GM12878 (cell line): ENCODE results near the gene IGF2BP1.

Experiments
- ATF7 ChIP-seq: fragments of 450-650 bp; IDR thresholded peaks from 2 replicates; pipeline ENCODE4 v1.6.1; 2016; ENCODE audit warnings: low read depth, mild to moderate bottlenecking
- KLF5 ChIP-seq: fragments of 450-650 bp; IDR thresholded peaks from 2 replicates; pipeline ENCODE4 v1.6.1; 2014; ENCODE audit warnings: mild to moderate bottlenecking; ENCODE audit not compliant: partially characterized antibody
- POLR2AphosphoS2 ChIP-seq: IDR thresholded peaks from 2 replicates; pipeline ENCODE4 v1.6.1; 2011; ENCODE audit warnings: low read depth, mild to moderate bottlenecking, low read length, improper control_type of control experiment, moderate library complexity
- TF ChIP-seq, protein P1 (sequence below): IDR thresholded peaks from 2 replicates; pipeline ENCODE4 v1.6.1; 2012; ENCODE audit warnings: mild to moderate bottlenecking, low read depth, low read length
- TF ChIP-seq, protein P2 (sequence below): IDR thresholded peaks from 2 replicates; pipeline ENCODE4 v1.6.1; 2012; ENCODE audit warnings: low read depth, low read length, improper control_type of control experiment

DNA sequence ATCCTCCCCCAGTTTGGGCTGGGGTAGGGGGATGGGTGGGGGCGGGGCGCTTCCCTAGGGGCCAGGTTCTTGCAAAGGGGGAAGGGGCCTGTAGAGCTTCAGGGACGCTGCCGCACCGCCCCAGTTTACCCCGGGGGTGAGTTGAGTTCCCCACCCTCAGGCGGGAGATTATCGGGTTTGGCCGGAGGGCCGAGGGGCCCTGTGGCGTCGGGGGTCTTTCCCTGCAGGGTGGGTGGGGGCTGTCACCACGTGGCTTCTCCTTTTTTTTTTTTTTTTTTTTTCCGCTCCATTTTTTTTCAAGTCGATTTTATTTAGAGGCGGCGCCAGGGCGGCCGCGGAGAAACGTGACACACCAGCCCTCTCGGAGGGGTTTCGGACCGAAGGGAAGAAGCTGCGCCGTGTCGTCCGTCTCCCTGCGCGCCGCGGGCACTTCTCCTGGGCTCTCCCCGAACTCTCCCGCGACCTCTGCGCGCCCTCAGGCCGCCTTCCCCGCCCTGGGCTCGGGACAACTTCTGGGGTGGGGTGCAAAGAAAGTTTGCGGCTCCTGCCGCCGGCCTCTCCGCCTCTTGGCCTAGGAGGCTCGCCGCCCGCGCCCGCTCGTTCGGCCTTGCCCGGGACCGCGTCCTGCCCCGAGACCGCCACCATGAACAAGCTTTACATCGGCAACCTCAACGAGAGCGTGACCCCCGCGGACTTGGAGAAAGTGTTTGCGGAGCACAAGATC, at the start of gene IGF2BP1:
- TF ChIP-seq, protein P1, sequence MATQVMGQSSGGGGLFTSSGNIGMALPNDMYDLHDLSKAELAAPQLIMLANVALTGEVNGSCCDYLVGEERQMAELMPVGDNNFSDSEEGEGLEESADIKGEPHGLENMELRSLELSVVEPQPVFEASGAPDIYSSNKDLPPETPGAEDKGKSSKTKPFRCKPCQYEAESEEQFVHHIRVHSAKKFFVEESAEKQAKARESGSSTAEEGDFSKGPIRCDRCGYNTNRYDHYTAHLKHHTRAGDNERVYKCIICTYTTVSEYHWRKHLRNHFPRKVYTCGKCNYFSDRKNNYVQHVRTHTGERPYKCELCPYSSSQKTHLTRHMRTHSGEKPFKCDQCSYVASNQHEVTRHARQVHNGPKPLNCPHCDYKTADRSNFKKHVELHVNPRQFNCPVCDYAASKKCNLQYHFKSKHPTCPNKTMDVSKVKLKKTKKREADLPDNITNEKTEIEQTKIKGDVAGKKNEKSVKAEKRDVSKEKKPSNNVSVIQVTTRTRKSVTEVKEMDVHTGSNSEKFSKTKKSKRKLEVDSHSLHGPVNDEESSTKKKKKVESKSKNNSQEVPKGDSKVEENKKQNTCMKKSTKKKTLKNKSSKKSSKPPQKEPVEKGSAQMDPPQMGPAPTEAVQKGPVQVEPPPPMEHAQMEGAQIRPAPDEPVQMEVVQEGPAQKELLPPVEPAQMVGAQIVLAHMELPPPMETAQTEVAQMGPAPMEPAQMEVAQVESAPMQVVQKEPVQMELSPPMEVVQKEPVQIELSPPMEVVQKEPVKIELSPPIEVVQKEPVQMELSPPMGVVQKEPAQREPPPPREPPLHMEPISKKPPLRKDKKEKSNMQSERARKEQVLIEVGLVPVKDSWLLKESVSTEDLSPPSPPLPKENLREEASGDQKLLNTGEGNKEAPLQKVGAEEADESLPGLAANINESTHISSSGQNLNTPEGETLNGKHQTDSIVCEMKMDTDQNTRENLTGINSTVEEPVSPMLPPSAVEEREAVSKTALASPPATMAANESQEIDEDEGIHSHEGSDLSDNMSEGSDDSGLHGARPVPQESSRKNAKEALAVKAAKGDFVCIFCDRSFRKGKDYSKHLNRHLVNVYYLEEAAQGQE, result no peak
- TF ChIP-seq POLR2AphosphoS2 (no peak), ATF7 (no peak), KLF5 (no peak)
- TF ChIP-seq, protein P2, sequence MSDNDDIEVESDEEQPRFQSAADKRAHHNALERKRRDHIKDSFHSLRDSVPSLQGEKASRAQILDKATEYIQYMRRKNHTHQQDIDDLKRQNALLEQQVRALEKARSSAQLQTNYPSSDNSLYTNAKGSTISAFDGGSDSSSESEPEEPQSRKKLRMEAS, result no peak
